ENCODE data around the gene MGA. TPM values are rescaled to one million over a fixed set of nuclear protein-coding genes. Genes with fewer than 3 reads are reported as not detected.

The MGA gene
- polyA plus RNA-seq, 3 donors: 2.9 to 5.3 (median 3.4) TPM

- 84 to 90% (median 84%) methylated on average over 4 of the region's 4 CpGs for WGBS, 3 donors
- H3K27ac ChIP-seq (ENCODE audit: low read depth, low read length): no peak overlapping the region
These were observed 133.9 kb downstream of the MGA start for GRCh38 chr15:41794081-41794480.

- 50 to 77% (median 60%) methylated on average over 10 of the region's 10 CpGs for WGBS, 3 donors
- H3K27ac ChIP-seq (ENCODE audit: low read depth, low read length): no peak overlapping the region
These were observed 136.0 kb downstream of the MGA start for GRCh38 chr15:41795996-41796856.

GRCh38 chr15:41797201-41797944, 137.2 kb downstream of the MGA start:
- WGBS, 3 donors: 76 to 84% (median 79%) methylated on average over 8 of the region's 8 CpGs

GRCh38 chr15:41798607-41799487, 138.6 kb downstream of the MGA start:
- 87 to 93% (median 90%) methylated on average over 9 of the region's 9 CpGs for WGBS, 3 donors
- H3K27ac ChIP-seq (ENCODE audit: low read depth, low read length): no peak overlapping the region

More at GRCh38 chr15:41797201-41797944, 137.2 kb downstream of the MGA start:
- H3K27ac ChIP-seq (ENCODE audit: low read depth, low read length): no peak overlapping the region

GRCh38 chr15:41799488-41799805, 139.2 kb downstream of the MGA start:
- WGBS, 3 donors: 84 to 88% (median 86%) methylated on average over 5 of the region's 5 CpGs
- no peak overlapping the region for H3K27ac ChIP-seq (ENCODE audit: low read depth, low read length)

GRCh38 chr15:41801185-41801584, 141.0 kb downstream of the MGA start:
- 93 to 95% (median 93%) methylated on average over 3 of the region's 3 CpGs for WGBS, 3 donors

GRCh38 chr15:41801850-41802455, 141.7 kb downstream of the MGA start:
- WGBS, 3 donors: 96 to 100% (median 99%) methylated on average over 3 of the region's 3 CpGs
- H3K27ac ChIP-seq (ENCODE audit: low read depth, low read length): no peak overlapping the region

More at GRCh38 chr15:41801185-41801584, 141.0 kb downstream of the MGA start:
- no peak overlapping the region for H3K27ac ChIP-seq (ENCODE audit: low read depth, low read length)

GRCh38 chr15:41804361-41804760, 144.2 kb downstream of the MGA start:
- WGBS, 3 donors: 83 to 98% (median 84%) methylated on average over 2 of the region's 2 CpGs

GRCh38 chr15:41804916-41805666, 144.9 kb downstream of the MGA start:
- 55 to 71% (median 61%) methylated on average over 8 of the region's 8 CpGs for WGBS, 3 donors
- H3K27ac ChIP-seq (ENCODE audit: low read depth, low read length): no peak overlapping the region

More at GRCh38 chr15:41804361-41804760, 144.2 kb downstream of the MGA start:
- no peak overlapping the region for H3K27ac ChIP-seq (ENCODE audit: low read depth, low read length)

- WGBS, 3 donors: 83 to 87% (median 86%) methylated on average over 3 of the region's 3 CpGs
These were observed 145.5 kb downstream of the MGA start for GRCh38 chr15:41805711-41806110.

GRCh38 chr15:41806291-41807181, 146.3 kb downstream of the MGA start:
- H3K27ac ChIP-seq (ENCODE audit: low read depth, low read length): no peak overlapping the region
- WGBS, 3 donors: 76 to 89% (median 87%) methylated on average over 10 of the region's 10 CpGs

More at GRCh38 chr15:41805711-41806110, 145.5 kb downstream of the MGA start:
- H3K27ac ChIP-seq (ENCODE audit: low read depth, low read length): no peak overlapping the region

- no peak overlapping the region for H3K27ac ChIP-seq (ENCODE audit: low read depth, low read length)
- 78 to 97% (median 88%) methylated on average over 2 of the region's 2 CpGs for WGBS, 3 donors
These were observed 148.9 kb downstream of the MGA start for GRCh38 chr15:41809121-41809520.

GRCh38 chr15:41809526-41810220, 149.5 kb downstream of the MGA start:
- no peak overlapping the region for H3K27ac ChIP-seq (ENCODE audit: low read depth, low read length)
- WGBS, 3 donors: 61 to 81% (median 65%) methylated on average over 12 of the region's 12 CpGs

GRCh38 chr15:41810651-41811431, 150.6 kb downstream of the MGA start:
- no peak overlapping the region for H3K27ac ChIP-seq (ENCODE audit: low read depth, low read length)
- 86 to 94% (median 94%) methylated on average over 5 of the region's 5 CpGs for WGBS, 3 donors

GRCh38 chr15:41811432-41812195, 151.4 kb downstream of the MGA start:
- H3K27ac ChIP-seq (ENCODE audit: low read depth, low read length): no peak overlapping the region
- WGBS, 3 donors: 44 to 48% (median 46%) methylated on average over 18 of the region's 18 CpGs
